RPMI8226 (cell line): ENCODE results near the gene PLEKHA4.
"Not testable (repeated sequence)": the region's sequence is repeated elsewhere in the genome, so short reads cannot be mapped to it uniquely, and the experiment has no call there.

Source experiments
- DNase-seq: peaks from one replicate; pipeline ENCODE4 v3.0.0-alpha.2; 2015

Gene PLEKHA4

DNA sequence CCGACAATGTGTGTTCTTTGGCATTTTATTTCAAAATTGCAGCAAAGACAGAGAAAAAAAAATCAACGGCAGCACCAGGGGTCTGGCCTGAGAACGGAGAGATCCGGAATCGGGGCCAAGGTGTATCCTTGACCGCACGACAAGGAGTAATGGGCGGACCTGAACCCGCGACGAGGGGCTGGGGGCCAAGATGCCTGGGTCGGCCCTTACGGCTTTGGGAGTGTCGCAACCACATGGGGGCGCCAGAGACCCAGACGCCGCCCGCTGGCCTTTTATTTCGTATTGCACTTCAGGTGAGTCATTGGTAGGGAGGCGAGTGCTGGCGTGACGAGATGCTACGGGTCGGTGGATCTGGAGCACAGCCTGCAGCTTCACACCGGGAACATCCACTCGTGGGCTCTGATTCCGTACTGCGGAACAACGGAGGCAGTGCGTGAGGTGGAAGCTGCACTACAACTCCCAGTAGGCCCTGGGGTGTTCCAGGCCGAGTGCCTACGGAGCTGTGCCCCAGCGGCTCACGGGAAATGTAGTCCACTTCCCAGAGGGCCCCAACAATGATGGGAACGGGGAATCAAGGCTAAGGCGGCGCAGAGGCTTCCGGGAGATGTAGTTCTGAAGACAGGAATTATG is 73.2 kb downstream of the PLEKHA4 start:
- DNase-seq: peak; percentile 83

DNA sequence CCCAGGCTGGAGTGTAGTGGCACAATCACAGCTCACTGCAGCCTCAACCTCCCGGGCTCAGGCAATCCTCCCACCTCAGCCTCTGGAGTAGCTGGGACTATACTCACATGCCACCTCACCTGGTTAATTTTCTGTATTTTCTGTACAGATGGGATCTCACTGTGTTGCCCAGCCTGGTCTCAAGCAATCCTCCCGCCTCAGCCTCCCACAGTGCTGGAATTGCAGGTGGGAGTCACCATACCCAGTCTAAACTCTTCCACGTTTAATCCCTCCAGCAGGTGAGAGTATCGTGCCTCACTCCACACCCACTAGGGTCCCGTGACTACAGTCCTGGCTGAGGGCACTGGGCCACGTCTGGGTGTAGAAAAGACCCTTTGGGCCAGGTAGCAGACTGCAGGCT is 74.1 kb downstream of the PLEKHA4 start:
- no peak for DNase-seq

DNA sequence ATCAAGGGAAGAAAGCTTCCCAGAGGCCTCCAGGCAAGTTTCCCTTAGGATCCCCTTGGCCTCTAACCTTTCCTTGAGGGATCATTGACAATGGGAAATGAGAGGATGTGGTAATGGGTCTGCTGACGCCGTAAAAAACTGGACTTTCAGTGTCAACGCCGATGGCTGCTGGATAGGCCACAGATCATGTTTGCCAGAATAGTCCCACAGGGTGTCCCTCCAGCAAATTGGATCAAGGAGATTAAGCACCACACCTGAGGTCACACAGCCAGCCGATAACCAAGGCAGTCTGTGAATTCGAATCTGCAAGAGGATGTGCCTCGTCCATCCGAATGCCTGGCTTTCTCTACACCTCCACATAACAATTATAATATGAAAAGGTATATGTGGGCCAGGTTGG is 75.1 kb downstream of the PLEKHA4 start:
- DNase-seq: no peak

DNA sequence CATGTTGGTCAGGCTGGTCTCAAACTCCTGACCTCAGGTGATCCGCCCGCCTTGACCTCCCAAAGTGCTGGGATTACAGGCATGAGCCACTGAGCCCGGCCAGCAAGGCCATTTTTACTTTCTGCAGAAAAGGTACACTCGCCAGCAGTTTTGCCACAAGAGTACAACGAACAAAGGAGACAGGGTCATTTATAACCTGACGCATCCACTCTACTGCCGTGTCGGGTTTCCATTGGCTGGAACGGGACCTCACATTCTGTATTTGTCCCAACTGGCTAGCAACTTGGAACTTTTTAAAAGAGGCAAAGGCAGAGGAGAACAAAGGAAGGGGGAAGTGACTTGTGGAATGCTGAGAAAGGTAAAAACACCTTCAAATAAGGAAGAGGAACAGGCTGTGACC is 81.1 kb downstream of the PLEKHA4 start:
- not testable (repeated sequence) for DNase-seq
